ENCODE results near the gene CYB561A3.

Gene CYB561A3

GRCh38 chr11:61342207-61342803, 19.4 kb downstream of the CYB561A3 start:
- no peak for DNase-seq

- no peak for DNase-seq
Measured at GRCh38 chr11:61341706-61342105, 20.0 kb downstream of the CYB561A3 start.

GRCh38 chr11:61340979-61341378, 20.7 kb downstream of the CYB561A3 start:
- no peak for DNase-seq

- DNase-seq = no peak
Measured at GRCh38 chr11:61339490-61339878, 22.2 kb downstream of the CYB561A3 start.

- DNase-seq = no peak
Measured at GRCh38 chr11:61338783-61339489, 22.7 kb downstream of the CYB561A3 start.

- no peak for DNase-seq
Measured at GRCh38 chr11:61337706-61338470, 23.8 kb downstream of the CYB561A3 start.

- DNase-seq = peak; percentile 47 to 76 (median 58)
Measured at GRCh38 chr11:61336171-61336935, 25.3 kb downstream of the CYB561A3 start.

- DNase-seq = no peak
Measured at GRCh38 chr11:61335355-61335710, 26.3 kb downstream of the CYB561A3 start.

- no peak for DNase-seq
Measured at GRCh38 chr11:61334434-61335354, 27.0 kb downstream of the CYB561A3 start.

GRCh38 chr11:61333550-61334433, 27.9 kb downstream of the CYB561A3 start:
- no peak for DNase-seq

GRCh38 chr11:61332797-61333549, 28.7 kb downstream of the CYB561A3 start, which contains the start of the genes DDB1 and TKFC:
TSS of gene DDB1 (minus strand) at chr11:61333105. CDS start at chr11:61332968, 137 bp downstream.
TSS of gene TKFC (plus strand) at chr11:61333228. CDS start at chr11:61334729, 1,501 bp downstream.
- DNase-seq = peak; percentile 83 to 96 (median 90)

GRCh38 chr11:61332281-61332796, 29.3 kb downstream of the CYB561A3 start:
- DNase-seq = no peak

GRCh38 chr11:61331651-61332050, 30.0 kb downstream of the CYB561A3 start:
- DNase-seq = no peak

- DNase-seq = no peak
Measured at GRCh38 chr11:61329871-61330270, 31.8 kb downstream of the CYB561A3 start.

GRCh38 chr11:61328351-61328750, 33.3 kb downstream of the CYB561A3 start:
- DNase-seq = no peak

- no peak for DNase-seq
Measured at GRCh38 chr11:61327669-61328071, 34.0 kb downstream of the CYB561A3 start.

GRCh38 chr11:61325649-61326414, 35.9 kb downstream of the CYB561A3 start:
- DNase-seq = no peak

GRCh38 chr11:61315260-61315659, 46.4 kb downstream of the CYB561A3 start:
- DNase-seq = no peak

- no peak for DNase-seq
Measured at GRCh38 chr11:61310749-61311148, 50.9 kb downstream of the CYB561A3 start.
